Neuronal stem cell (in vitro differentiated cells): ENCODE results near the gene AMIGO3.

Experiments used
- DNase-seq: peaks from one replicate; pipeline ENCODE4 v3.0.0-alpha.2; 2013; ENCODE audit warnings: low spot score
- H2AFZ ChIP-seq: one replicate; pipeline ENCODE4 v1.6.1; 2013; ENCODE audit warnings: mild to moderate bottlenecking, low read length, inconsistent platforms
- H2AK5ac ChIP-seq: 2 replicates; pipeline ENCODE4 v1.6.1; 2013; ENCODE audit warnings: low read depth, mild to moderate bottlenecking, inconsistent platforms, low read length, moderate library complexity, mixed read lengths
- H2BK120ac ChIP-seq: 2 replicates; pipeline ENCODE4 v1.6.1; 2013; ENCODE audit warnings: low read depth, mild to moderate bottlenecking, inconsistent platforms, low read length, moderate library complexity, mixed read lengths
- H2BK12ac ChIP-seq: one replicate; pipeline ENCODE4 v1.6.1; 2013; ENCODE audit warnings: low read length, inconsistent platforms
- H2BK15ac ChIP-seq: 2 replicates; pipeline ENCODE4 v1.6.1; 2013; ENCODE audit warnings: mild to moderate bottlenecking, low read length, inconsistent platforms, mixed read lengths
- H2BK5ac ChIP-seq: one replicate; pipeline ENCODE4 v1.6.1; 2013; ENCODE audit warnings: inconsistent platforms, mild to moderate bottlenecking, low read length, moderate library complexity
- H3K14ac ChIP-seq: one replicate; pipeline ENCODE4 v1.6.1; 2013; ENCODE audit warnings: low read length, inconsistent platforms
- H3K18ac ChIP-seq: 2 replicates; pipeline ENCODE4 v1.6.1; 2013; ENCODE audit warnings: low read length, inconsistent platforms
- H3K23ac ChIP-seq: 2 replicates; pipeline ENCODE4 v1.6.1; 2013; ENCODE audit warnings: low read depth, mild to moderate bottlenecking, mixed read lengths, low read length, inconsistent platforms; ENCODE audit not compliant: poor library complexity
- H3K27ac ChIP-seq: replicated peaks from 3 replicates; pipeline ENCODE4 v1.5.1; 2013; ENCODE audit warnings: low read length, inconsistent platforms
- H3K27me3 ChIP-seq, 3 experiments: 2 replicates each; pipeline ENCODE4 v1.6.1; 2013; ENCODE audit warnings: low read length in 3 of 3, mild to moderate bottlenecking in 2 of 3, inconsistent platforms in 1 of 3, low read depth in 1 of 3, mixed read lengths in 1 of 3, moderate library complexity in 1 of 3; ENCODE audit not compliant: control insufficient read depth in 3 of 3, insufficient read depth in 3 of 3
- H3K36me3 ChIP-seq, 2 donors: replicated peaks in 1 of 2; 2 replicates each; pipeline ENCODE4 v1.6.1; 2013; ENCODE audit warnings: low read length in 2 of 2; ENCODE audit not compliant: control insufficient read depth in 2 of 2, insufficient read depth in 2 of 2
- H3K4ac ChIP-seq: 2 replicates; pipeline ENCODE4 v1.6.1; 2013; ENCODE audit warnings: inconsistent platforms, mild to moderate bottlenecking, low read length, moderate library complexity
- H3K4me1 ChIP-seq, 2 donors: 1 replicate in 1 of 2; 2 replicates in 1 of 2; pipeline ENCODE4 v1.6.1; 2013; ENCODE audit warnings: low read length in 2 of 2, low read depth in 1 of 2; ENCODE audit not compliant: control insufficient read depth in 2 of 2, insufficient read depth in 1 of 2
- H3K4me2 ChIP-seq: one replicate; pipeline ENCODE4 v1.6.1; 2013; ENCODE audit warnings: mild to moderate bottlenecking, low read length, inconsistent platforms; ENCODE audit not compliant: insufficient read depth, poor library complexity, severe bottlenecking
- H3K4me3 ChIP-seq, 2 donors: 2 replicates each; pipeline ENCODE4 v1.5.1; 2013; ENCODE audit warnings: low read length in 2 of 2, mild to moderate bottlenecking in 2 of 2, inconsistent platforms in 1 of 2, moderate library complexity in 1 of 2
- H3K79me1 ChIP-seq: one replicate; pipeline ENCODE4 v1.6.1; 2013; ENCODE audit warnings: low read depth, mild to moderate bottlenecking, inconsistent platforms, low read length, moderate library complexity
- H3K9ac ChIP-seq: one replicate; pipeline ENCODE4 v1.6.1; 2013; ENCODE audit warnings: mild to moderate bottlenecking, low read depth, low read length, inconsistent platforms; ENCODE audit not compliant: poor library complexity
- H3K9me3 ChIP-seq, 2 donors: replicated peaks in 1 of 2; 2 replicates each; pipeline versions ENCODE3 to v1.6.1; 2013; ENCODE audit warnings: low read length in 2 of 2, mild to moderate bottlenecking in 2 of 2, inconsistent platforms in 1 of 2, low read depth in 1 of 2, mixed read lengths in 1 of 2, moderate library complexity in 1 of 2; ENCODE audit not compliant: control insufficient read depth in 2 of 2, insufficient read depth in 1 of 2
- H4K8ac ChIP-seq: one replicate; pipeline ENCODE4 v1.6.1; 2013; ENCODE audit warnings: low read depth, mild to moderate bottlenecking, inconsistent platforms, low read length, moderate library complexity
- H4K91ac ChIP-seq: one replicate; pipeline ENCODE4 v1.6.1; 2013; ENCODE audit warnings: low read length, low read depth, mild to moderate bottlenecking, inconsistent platforms; ENCODE audit not compliant: poor library complexity
- WGBS, 2 donors: extraction: QIAGEN DNeasy Blood & Tissue Kit; methylation state at CpG; one replicate each; pipeline ENCODE4 v1.1.7; 2013; ENCODE audit warnings: missing lambda C conversion rate in 2 of 2, mixed read lengths in 1 of 2; ENCODE audit not compliant: insufficient read length in 2 of 2, insufficient replicate concordance in 1 of 2; ENCODE audit errors: extremely low coverage in 2 of 2; 5-methylcytosine and 5-hydroxymethylcytosine counted together

AMIGO3 gene

GRCh38 chr3:49720855-49721595, 1.5 kb upstream of the AMIGO3 start:
- no peak overlapping the region for H3K4ac ChIP-seq
- peaks cover 0 to 3% of the 10 kb centered on the region in 2 donors for H3K9me3 ChIP-seq
- H4K8ac ChIP-seq: no peak overlapping the region
- H3K14ac ChIP-seq: no peak overlapping the region
- peaks cover 33 to 78% of the 10 kb centered on the region in 2 donors for H3K36me3 ChIP-seq
- H3K9ac ChIP-seq: no peak overlapping the region
- no peak overlapping the region for H3K27ac ChIP-seq
- H2AK5ac ChIP-seq: no peak overlapping the region
- no peak overlapping the region for H3K4me2 ChIP-seq
- H3K18ac ChIP-seq: no peak overlapping the region
- peaks cover 26% of the 10 kb centered on the region for H3K79me1 ChIP-seq
- H3K27me3 ChIP-seq: no peaks in the 10 kb centered on the region
- no peak overlapping the region for H2BK15ac ChIP-seq
- no CpG with 5 or more reads among the region's 4 CpGs for WGBS, 2 donors
- H3K23ac ChIP-seq: no peak overlapping the region
- H2BK5ac ChIP-seq: no peak overlapping the region
- no peak overlapping the region for H4K91ac ChIP-seq
- no peak overlapping the region for H2AFZ ChIP-seq
- H2BK120ac ChIP-seq: no peak overlapping the region
- DNase-seq: no peak
- H2BK12ac ChIP-seq: no peak overlapping the region
- H3K4me3 ChIP-seq: peak overlapping the region in 1 of 2 donors; percentile 31
- H3K4me1 ChIP-seq: peaks cover 14 to 16% of the 10 kb centered on the region in 2 donors

GRCh38 chr3:49718858-49719213, 648 bp downstream of the AMIGO3 start:
- Histone ChIP-seq H3K79me1 (peaks cover 25% of the 10 kb centered on the region), H3K18ac (peak overlapping the region; percentile 97), H2AK5ac (peak overlapping the region; percentile 95), H2BK5ac (peak overlapping the region; percentile 87), H3K4me2 (peak overlapping the region; percentile 100), H3K27me3 (no peaks in the 10 kb centered on the region), H3K23ac (peak overlapping the region; percentile 100), H3K36me3 (peaks cover 33 to 70% of the 10 kb centered on the region in 2 donors), H4K8ac (peak overlapping the region; percentile 98), H2BK12ac (peak overlapping the region; percentile 84), H3K4me3 (peak overlapping the region in 1 of 2 donors; percentile 87), H2AFZ (no peak overlapping the region), H3K14ac (peak overlapping the region; percentile 98), H2BK120ac (no peak overlapping the region), H3K4me1 (peaks cover 9 to 14% of the 10 kb centered on the region in 2 donors), H3K27ac (no peak overlapping the region), H4K91ac (no peak overlapping the region), H3K9ac (peak overlapping the region; percentile 99), H2BK15ac (peak overlapping the region; percentile 75), H3K9me3 (peaks cover 0 to 3% of the 10 kb centered on the region in 2 donors), H3K4ac (peak overlapping the region; percentile 66)
- no CpG with 5 or more reads among the region's 33 CpGs for WGBS, 2 donors
- DNase-seq: no peak

GRCh38 chr3:49717959-49718857, 1.3 kb downstream of the AMIGO3 start:
- Histone ChIP-seq H3K18ac (peak overlapping the region; percentile 97), H2BK15ac (peak overlapping the region; percentile 75), H2AK5ac (peak overlapping the region; percentile 95), H3K9me3 (peaks cover 0 to 3% of the 10 kb centered on the region in 2 donors), H3K27ac (no peak overlapping the region), H2BK5ac (peak overlapping the region; percentile 13), H3K23ac (peak overlapping the region; percentile 100), H3K36me3 (peaks cover 33 to 70% of the 10 kb centered on the region in 2 donors), H3K27me3 (no peaks in the 10 kb centered on the region), H3K79me1 (peaks cover 23% of the 10 kb centered on the region), H2BK120ac (peak overlapping the region; percentile 76), H3K4me1 (peaks cover 8 to 13% of the 10 kb centered on the region in 2 donors), H4K91ac (no peak overlapping the region), H4K8ac (peak overlapping the region; percentile 9), H3K14ac (peak overlapping the region; percentile 98), H3K4me3 (no peak overlapping the region), H2AFZ (no peak overlapping the region), H2BK12ac (peak overlapping the region; percentile 84), H3K4me2 (peak overlapping the region; percentile 100), H3K4ac (peak overlapping the region; percentile 66), H3K9ac (peak overlapping the region; percentile 81)
- no peak for DNase-seq
- WGBS, 2 donors: no CpG with 5 or more reads among the region's 75 CpGs
